IMR-90 (cell line): Measurements from ENCODE around the gene CARD10. TPM values are rescaled to one million over a fixed set of nuclear protein-coding genes. Genes with fewer than 3 reads are reported as not detected.

Experiments
- ATAC-seq: fragments of 200-7000 bp; cut with Tn5 transposase; 2 replicates; pipeline ENCODE4 v1.9.1; 2020; ENCODE audit warnings: low read depth, mild to moderate bottlenecking, moderate library complexity
- BruUV-seq: library from RNA; stranded (reverse); fragments of 400-500 nt; replicated peaks from 2 replicates; lab custom pipeline; 2021; lab: Mats Ljungman, UMichigan
- CTCF ChIA-PET: fragments of 300-600 bp; formaldehyde crosslinking; extraction: SDS; loops from one replicate; lab custom pipeline; 2021; ENCODE audit warnings: antibody characterized with exemption; lab: Yijun Ruan, JAX
- POLR2A ChIA-PET: fragments of 300-600 bp; sonication (Branson Sonifier 250); formaldehyde crosslinking; loops from one replicate; lab custom pipeline; 2022; ENCODE audit warnings: antibody characterized with exemption; ENCODE audit not compliant: unreplicated experiment; lab: Charles Lee
- DNase-seq: peaks from one replicate; pipeline ENCODE4 v3.0.0; 2013
- H2AFZ ChIP-seq: replicated peaks from 2 replicates; pipeline ENCODE3; 2013; ENCODE audit warnings: low read length, mild to moderate bottlenecking; ENCODE audit not compliant: poor library complexity
- H2AK5ac ChIP-seq: 2 replicates; pipeline ENCODE4 v1.6.1; 2013; ENCODE audit warnings: low read depth, low read length, inconsistent platforms
- H2AK9ac ChIP-seq: replicated peaks from 2 replicates; pipeline ENCODE3; 2013; ENCODE audit warnings: mild to moderate bottlenecking, low read depth, low read length, moderate library complexity; ENCODE audit not compliant: poor library complexity
- H2BK120ac ChIP-seq: 2 replicates; pipeline ENCODE4 v1.6.1; 2013; ENCODE audit warnings: low read depth, low read length, inconsistent platforms
- H2BK15ac ChIP-seq: 3 replicates; pipeline ENCODE4 v1.6.1; 2013; ENCODE audit warnings: low read depth, low read length, inconsistent platforms
- H2BK20ac ChIP-seq: 2 replicates; pipeline ENCODE4 v1.6.1; 2013; ENCODE audit warnings: low read depth, mild to moderate bottlenecking, inconsistent platforms, low read length, moderate library complexity
- H2BK5ac ChIP-seq: 2 replicates; pipeline ENCODE4 v1.6.1; 2013; ENCODE audit warnings: mild to moderate bottlenecking, low read depth, low read length, inconsistent platforms; ENCODE audit not compliant: poor library complexity, severe bottlenecking
- H3K14ac ChIP-seq: replicated peaks from 2 replicates; pipeline ENCODE4 v1.6.1; 2013; ENCODE audit warnings: low read depth, low read length, inconsistent platforms
- H3K18ac ChIP-seq: 2 replicates; pipeline ENCODE4 v1.6.1; 2013; ENCODE audit warnings: low read depth, low read length, control low read depth
- H3K23ac ChIP-seq: 2 replicates; pipeline ENCODE4 v1.6.1; 2013; ENCODE audit warnings: low read depth, low read length, inconsistent platforms
- H3K27ac ChIP-seq: 2 replicates; pipeline ENCODE4 v1.5.1; 2013; ENCODE audit warnings: mild to moderate bottlenecking, control low read depth, low read length; ENCODE audit not compliant: insufficient read depth
- H3K27me3 ChIP-seq: 2 replicates; pipeline ENCODE4 v1.6.1; 2013; ENCODE audit warnings: low read length; ENCODE audit not compliant: control insufficient read depth, insufficient read depth
- H3K36me3 ChIP-seq: 2 replicates; pipeline ENCODE4 v1.6.1; 2013; ENCODE audit warnings: low read length, mixed read lengths; ENCODE audit not compliant: control insufficient read depth, insufficient read depth
- H3K4ac ChIP-seq: 2 replicates; pipeline ENCODE4 v1.6.1; 2013; ENCODE audit warnings: low read depth, low read length, inconsistent platforms
- H3K4me1 ChIP-seq: 2 replicates; pipeline ENCODE4 v1.6.1; 2013; ENCODE audit warnings: low read length, mixed read lengths; ENCODE audit not compliant: control insufficient read depth, insufficient read depth
- H3K4me2 ChIP-seq: 2 replicates; pipeline ENCODE4 v1.6.1; 2013; ENCODE audit warnings: low read depth, mild to moderate bottlenecking, control low read depth, low read length, moderate library complexity
- H3K4me3 ChIP-seq: 2 replicates; pipeline ENCODE4 v1.5.1; 2013; ENCODE audit warnings: low read depth, mild to moderate bottlenecking, control low read depth, low read length, moderate library complexity; ENCODE audit not compliant: insufficient read depth
- H3K56ac ChIP-seq: 2 replicates; pipeline ENCODE4 v1.6.1; 2013; ENCODE audit warnings: low read length, inconsistent platforms; ENCODE audit not compliant: insufficient read depth; ENCODE audit errors: extremely low read depth
- H3K79me1 ChIP-seq, 2 experiments: 2 replicates each; pipeline ENCODE4 v1.6.1; 2013; ENCODE audit warnings: low read length in 2 of 2, inconsistent platforms in 1 of 2, low read depth in 1 of 2
- H3K9ac ChIP-seq: 2 replicates; pipeline ENCODE4 v1.6.1; 2013; ENCODE audit warnings: low read depth, low read length, control low read depth
- H3K9me1 ChIP-seq: 2 replicates; pipeline ENCODE4 v1.6.1; 2013; ENCODE audit warnings: low read length, inconsistent platforms; ENCODE audit not compliant: insufficient read depth
- H3K9me3 ChIP-seq: 2 replicates; pipeline ENCODE4 v1.6.1; 2013; ENCODE audit warnings: low read length; ENCODE audit not compliant: control insufficient read depth, insufficient read depth
- H4K20me1 ChIP-seq: 2 replicates; pipeline ENCODE4 v1.6.1; 2013; ENCODE audit warnings: low read length, inconsistent platforms; ENCODE audit not compliant: insufficient read depth
- H4K5ac ChIP-seq: 2 replicates; pipeline ENCODE4 v1.6.1; 2013; ENCODE audit warnings: mild to moderate bottlenecking, low read depth, low read length, control low read depth
- H4K8ac ChIP-seq, 2 experiments: 2 replicates each; pipeline ENCODE4 v1.6.1; 2013; ENCODE audit warnings: low read depth in 2 of 2, low read length in 2 of 2, control low read depth in 1 of 2, inconsistent platforms in 1 of 2
- H4K91ac ChIP-seq: 2 replicates; pipeline ENCODE4 v1.6.1; 2013; ENCODE audit warnings: low read depth, low read length, inconsistent platforms; ENCODE audit not compliant: insufficient read depth
- BHLHE40 ChIP-seq: fragments of 150-350 bp; IDR thresholded peaks from 2 replicates; pipeline ENCODE4 v1.6.1; 2016; ENCODE audit warnings: mild to moderate bottlenecking, low read depth, low read length
- CHD1 ChIP-seq: IDR thresholded peaks from 2 replicates; pipeline ENCODE4 v1.6.1; 2012; ENCODE audit warnings: low read depth, low read length, improper control_type of control experiment
- CTCF ChIP-seq: conservative IDR thresholded peaks from 2 replicates; pipeline ENCODE4 v1.5.1; 2012; ENCODE audit warnings: mild to moderate bottlenecking, low read depth, low read length, improper control_type of control experiment
- ELK1 ChIP-seq: fragments of 150-350 bp; IDR thresholded peaks from 2 replicates; pipeline ENCODE4 v1.6.1; 2016; ENCODE audit warnings: low read depth, mild to moderate bottlenecking, low read length, moderate library complexity, borderline replicate concordance
- MAFK ChIP-seq: IDR thresholded peaks from 2 replicates; pipeline ENCODE4 v1.6.1; 2012; ENCODE audit warnings: low read depth, low read length, improper control_type of control experiment
- MAZ ChIP-seq: IDR thresholded peaks from 2 replicates; pipeline ENCODE4 v1.6.1; 2012; ENCODE audit warnings: low read depth, mild to moderate bottlenecking, low read length, improper control_type of control experiment, moderate library complexity, borderline replicate concordance
- MXI1 ChIP-seq: IDR thresholded peaks from 2 replicates; pipeline ENCODE4 v1.6.1; 2012; ENCODE audit warnings: low read depth, mild to moderate bottlenecking, low read length, moderate library complexity, borderline replicate concordance
- NFE2L2 ChIP-seq: fragments of 150-350 bp; IDR thresholded peaks from 2 replicates; pipeline ENCODE4 v1.6.1; 2016; ENCODE audit warnings: low read depth, mild to moderate bottlenecking, low read length
- POLR2A ChIP-seq: IDR thresholded peaks from 2 replicates; pipeline ENCODE4 v1.6.1; 2012; ENCODE audit warnings: mild to moderate bottlenecking, low read depth, low read length
- RAD21 ChIP-seq: IDR thresholded peaks from 2 replicates; pipeline ENCODE4 v1.6.1; 2012; ENCODE audit warnings: low read length, improper control_type of control experiment
- RCOR1 ChIP-seq: IDR thresholded peaks from 2 replicates; pipeline ENCODE4 v1.6.1; 2012; ENCODE audit warnings: mild to moderate bottlenecking, low read length, improper control_type of control experiment; ENCODE audit not compliant: insufficient replicate concordance
- RFX5 ChIP-seq: IDR thresholded peaks from 2 replicates; pipeline ENCODE4 v1.8.0; 2012; ENCODE audit warnings: low read depth, mild to moderate bottlenecking, low read length, moderate library complexity
- SMC3 ChIP-seq: fragments of 150-350 bp; IDR thresholded peaks from 2 replicates; pipeline ENCODE4 v1.6.1; 2016; ENCODE audit warnings: low read depth, mild to moderate bottlenecking, antibody characterized with exemption, low read length, moderate library complexity
- USF2 ChIP-seq: fragments of 150-350 bp; IDR thresholded peaks from 2 replicates; pipeline ENCODE4 v1.6.1; 2017; ENCODE audit warnings: mild to moderate bottlenecking, antibody characterized with exemption, low read length, low read depth
- WGBS, 2 experiments: methylation state at CpG; one replicate each; pipeline versions ENCODE4 v1.1.5 to v1.1.7; 2013; ENCODE audit warnings: missing lambda C conversion rate in 2 of 2; ENCODE audit not compliant: insufficient read length in 1 of 2; ENCODE audit errors: extremely low coverage in 2 of 2; 5-methylcytosine and 5-hydroxymethylcytosine counted together
- dilution Hi-C: fragments of 300-500 bp; cut with HindIII; formaldehyde crosslinking; loops from one replicate; pipeline ENCODE4 v1.14.3; 2018; ENCODE audit warnings: low sequenced_read_pairs; ENCODE audit not compliant: unreplicated experiment
- in situ Hi-C: fragments of 300-500 bp; cut with MboI; formaldehyde crosslinking; loops from 3 replicates; pipeline ENCODE4 v1.14.3; 2019; ENCODE audit warnings: low sequenced_read_pairs, inconsistent platforms, mixed read lengths
- intact Hi-C: fragments of 100-400 bp; cut with micrococcal nuclease; formaldehyde crosslinking; loops from 2 replicates; pipeline ENCODE4 v1.10.0; 2022
- polyA plus RNA-seq, 3 experiments: library from polyadenylated mRNA; depleted of rRNA; stranded (reverse); fragments of >200 nt; gene quantifications; 2 replicates each; pipeline ENCODE4 v1.2.3, GENCODE V29; 2012; ENCODE audit warnings: low replicate concordance in 1 of 3
- total RNA-seq: library from RNA; depleted of rRNA; stranded (reverse); fragments of >200 nt; gene quantifications from 2 replicates; pipeline ENCODE4 v1.2.3, GENCODE V29; 2012

The CARD10 gene
- total and polyA plus RNA-seq, 2 of the 4 experiments (the other 2 are of a cell fraction) = 6.1 to 18.4 TPM

- Histone ChIP-seq H3K9me1 (peaks cover 2% of the 10 kb centered on the region; the same call in 1 of the 2 replicates), H4K8ac (peak overlapping the region; percentile 72 to 83; a peak in 3 of 4 replicates)
- no TSS peak for BruUV-seq
- no peak for TF ChIP-seq MXI1
- no peak for TF ChIP-seq RCOR1
- TF ChIP-seq SMC3 = no peak
- no peak for TF ChIP-seq CHD1
- no peak for TF ChIP-seq RFX5
- no peak for TF ChIP-seq RAD21
- no peak for TF ChIP-seq USF2
- no peak for TF ChIP-seq CTCF
- no peak for TF ChIP-seq ELK1
- TF ChIP-seq MAFK = no peak
- no peak for TF ChIP-seq NFE2L2
- no peak for TF ChIP-seq POLR2A
- TF ChIP-seq BHLHE40 = no peak
- TF ChIP-seq MAZ = no peak
These were observed 527 bp downstream of the CARD10 start for GRCh38 chr22:37518509-37519267.

More at GRCh38 chr22:37518509-37519267, 527 bp downstream of the CARD10 start:
- Histone ChIP-seq H3K4me1 (peaks cover 9% of the 10 kb centered on the region), H3K9me3 (no peaks in the 10 kb centered on the region), H2AK9ac (peak overlapping the region; percentile 86), H2BK20ac (no peak overlapping the region), H3K23ac (peak overlapping the region; percentile 58), H2BK120ac (peak overlapping the region; percentile 32), H2AFZ (peak overlapping the region; percentile 90), H3K4ac (peak overlapping the region; percentile 58), H3K79me1 (peaks cover 6 to 15% of the 10 kb centered on the region in 2 experiments), H3K36me3 (peaks cover 9% of the 10 kb centered on the region; the same call in 1 of the 2 replicates), H3K4me2 (peak overlapping the region; percentile 86), H4K91ac (peak overlapping the region; percentile 62), H3K4me3 (peak overlapping the region; percentile 86), H4K20me1 (no peaks in the 10 kb centered on the region), H2AK5ac (peak overlapping the region; percentile 59), H3K14ac (peak overlapping the region; percentile 85), H3K27ac (peak overlapping the region; percentile 12; the same call in 1 of the 2 replicates), H3K18ac (peak overlapping the region; percentile 42; the same call in 1 of the 2 replicates), H2BK15ac (peak overlapping the region; percentile 14; the same call in 1 of the 3 replicates), H3K9ac (peak overlapping the region; percentile 57), H2BK5ac (peak overlapping the region; percentile 55), H4K5ac (peak overlapping the region; percentile 67), H3K56ac (no peak overlapping the region), H3K27me3 (no peaks in the 10 kb centered on the region)
- intact Hi-C loops = loop anchor here (1.0 kb wide), 2 partner anchors 31 to 46 kb away; no protein-coding TSS in a partner anchor
- DNase-seq = no peak
- ChIA-PET CTCF (no interaction called here), POLR2A (no interaction called here)
- peak; percentile 58 for ATAC-seq
- in situ Hi-C loops = no loop called here
- dilution Hi-C loops = no loop called here
- WGBS, 2 experiments = 20% methylated on average over 34 of the region's 63 CpGs; no CpG with 5 or more reads in 1 of the 2 experiments
